ENCODE results near the gene MARCHF6. TPM values are rescaled to one million over a fixed set of nuclear protein-coding genes. Genes with fewer than 3 reads are reported as not detected.
"Not testable (repeated sequence)": the region's sequence is repeated elsewhere in the genome, so short reads cannot be mapped to it uniquely, and the experiment has no call there.

The MARCHF6 gene
- polyA plus RNA-seq, 1 of the 3 experiments (the other 2 are of a cell fraction) = 52.4 TPM

DNA sequence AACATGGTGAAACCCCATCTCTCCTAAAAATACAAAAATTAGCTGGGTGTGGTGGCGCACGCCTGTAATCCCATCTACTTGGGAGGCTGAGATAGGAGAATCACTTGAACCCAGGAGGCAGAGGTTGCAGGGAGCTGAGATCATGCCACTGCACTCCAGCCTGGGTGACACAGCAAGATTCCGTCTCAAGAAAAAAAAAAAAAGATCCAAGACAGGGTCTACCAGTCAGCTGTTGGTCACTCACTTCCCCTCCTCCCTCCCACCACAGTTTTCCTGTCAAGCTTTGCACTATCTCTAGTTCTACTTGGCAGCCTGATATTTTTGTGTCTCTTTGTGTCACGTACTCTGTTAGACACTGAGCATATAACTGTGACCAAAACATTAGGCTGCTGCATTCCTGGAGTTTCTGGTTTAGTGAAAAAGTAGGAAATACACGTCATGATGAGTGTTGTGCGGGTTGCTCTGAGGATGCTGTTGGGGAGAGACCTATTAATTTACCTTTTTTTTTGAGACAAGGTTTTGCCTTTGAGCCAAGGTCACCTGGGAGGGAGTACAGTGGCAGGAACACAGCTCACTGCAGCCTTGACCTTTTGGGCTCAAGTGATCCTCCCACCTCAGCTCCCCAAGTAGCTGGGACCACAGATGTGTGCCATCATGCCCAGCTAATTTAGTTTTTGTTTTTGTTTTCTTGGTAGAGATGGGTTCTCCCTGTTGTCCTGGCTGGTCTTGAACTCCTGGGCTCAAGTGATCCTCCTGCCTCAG lies 39.3 kb downstream of the MARCHF6 start:
- H3K79me2 ChIP-seq (ENCODE audit: insufficient read depth) = peaks cover 45% of the 10 kb centered on the region
- POLR2A ChIA-PET; H3K9ac ChIP-seq; H3K9me2 ChIP-seq; DNase-seq; H3K9me3 ChIP-seq; H3K27me3 ChIP-seq (ENCODE audit: insufficient read depth); H2AFZ ChIP-seq (ENCODE audit: low read depth); H3K4me3 ChIP-seq (ENCODE audit: low read depth in 2 of 2, low read length in 1 of 2); H4K20me1 ChIP-seq (ENCODE audit: insufficient read depth); H3K4me1 ChIP-seq (ENCODE audit: control insufficient read depth in 1 of 2, insufficient read depth in 2 of 2, low read depth in 1 of 2, low read length in 1 of 2): not testable (repeated sequence)
- H3K36me3 ChIP-seq (replicated peaks in 1 of 2; ENCODE audit: control insufficient read depth in 1 of 2, insufficient read depth in 2 of 2, low read length in 1 of 2) = peaks cover 76 to 86% of the 10 kb centered on the region in 2 experiments
- CTCF ChIA-PET = interaction anchor here (1.2 to 2.0 kb wide), 2 partner anchors 31 to 108 kb away, joined by 5 to 7 read pairs; no protein-coding TSS in a partner anchor
- peak; percentile 4; the same call in 1 of the 2 replicates for TF ChIP-seq FOSL2 (IDR thresholded peaks at IDR 0.05; ENCODE audit: borderline replicate concordance, low read depth)
- H3F3A ChIP-seq (replicated peaks; ENCODE audit: insufficient read depth) = peaks cover 26% of the 10 kb centered on the region
- peak overlapping the region; percentile 41; the same call in 1 of the 2 replicates for H3K4me2 ChIP-seq
- H3K27ac ChIP-seq (ENCODE audit: low read depth in 2 of 2, low read length in 1 of 2) = peak overlapping the region in 1 of 2 experiments; percentile 66; a peak in 2 of 4 replicates
- WGBS (ENCODE audit: low lambda C conversion rate) = 85% methylated on average over 6 of the region's 6 CpGs

DNA sequence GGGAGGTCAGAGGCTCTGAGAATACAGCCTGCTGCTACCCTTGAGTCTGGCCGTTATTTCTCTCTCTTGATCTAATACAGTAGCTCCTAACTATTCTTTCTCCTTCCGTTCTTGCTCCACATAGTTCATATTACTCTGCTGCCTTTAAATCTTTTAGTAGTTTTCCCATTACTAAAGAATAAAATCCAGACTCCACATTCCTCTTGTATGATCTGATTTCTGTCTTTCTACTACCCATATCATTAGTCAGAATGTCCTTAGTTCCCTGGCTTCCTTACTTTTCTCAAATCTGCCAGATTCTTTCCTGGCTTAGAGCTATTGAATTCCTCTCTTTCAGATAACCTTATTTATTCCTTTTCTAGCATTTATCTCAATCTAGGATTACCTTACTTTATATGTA lies 40.0 kb downstream of the MARCHF6 start:
- DNase-seq = no peak
- ChIA-PET CTCF (interaction anchor here (1.2 to 2.0 kb wide), 4 partner anchors 31 to 308 kb away, joined by 3 to 7 read pairs (median 5); no protein-coding TSS in a partner anchor), POLR2A (no interaction called here)
- no peaks in the 10 kb centered on the region for H4K20me1 ChIP-seq (ENCODE audit: insufficient read depth)
- H3K4me1 ChIP-seq (ENCODE audit: control insufficient read depth in 1 of 2, insufficient read depth in 2 of 2, low read depth in 1 of 2, low read length in 1 of 2) = no peaks in the 10 kb centered on the region
- H3K4me2 ChIP-seq = peak overlapping the region; percentile 41; the same call in 1 of the 2 replicates
- no peak overlapping the region; a peak in 1 of 4 replicates for H3K4me3 ChIP-seq (ENCODE audit: low read depth in 2 of 2, low read length in 1 of 2)
- H3K79me2 ChIP-seq (ENCODE audit: insufficient read depth) = peaks cover 39% of the 10 kb centered on the region
- H3K9me2 ChIP-seq = no peaks in the 10 kb centered on the region
- no peaks in the 10 kb centered on the region for H3K27me3 ChIP-seq (ENCODE audit: insufficient read depth)
- TF ChIP-seq, protein P1, sequence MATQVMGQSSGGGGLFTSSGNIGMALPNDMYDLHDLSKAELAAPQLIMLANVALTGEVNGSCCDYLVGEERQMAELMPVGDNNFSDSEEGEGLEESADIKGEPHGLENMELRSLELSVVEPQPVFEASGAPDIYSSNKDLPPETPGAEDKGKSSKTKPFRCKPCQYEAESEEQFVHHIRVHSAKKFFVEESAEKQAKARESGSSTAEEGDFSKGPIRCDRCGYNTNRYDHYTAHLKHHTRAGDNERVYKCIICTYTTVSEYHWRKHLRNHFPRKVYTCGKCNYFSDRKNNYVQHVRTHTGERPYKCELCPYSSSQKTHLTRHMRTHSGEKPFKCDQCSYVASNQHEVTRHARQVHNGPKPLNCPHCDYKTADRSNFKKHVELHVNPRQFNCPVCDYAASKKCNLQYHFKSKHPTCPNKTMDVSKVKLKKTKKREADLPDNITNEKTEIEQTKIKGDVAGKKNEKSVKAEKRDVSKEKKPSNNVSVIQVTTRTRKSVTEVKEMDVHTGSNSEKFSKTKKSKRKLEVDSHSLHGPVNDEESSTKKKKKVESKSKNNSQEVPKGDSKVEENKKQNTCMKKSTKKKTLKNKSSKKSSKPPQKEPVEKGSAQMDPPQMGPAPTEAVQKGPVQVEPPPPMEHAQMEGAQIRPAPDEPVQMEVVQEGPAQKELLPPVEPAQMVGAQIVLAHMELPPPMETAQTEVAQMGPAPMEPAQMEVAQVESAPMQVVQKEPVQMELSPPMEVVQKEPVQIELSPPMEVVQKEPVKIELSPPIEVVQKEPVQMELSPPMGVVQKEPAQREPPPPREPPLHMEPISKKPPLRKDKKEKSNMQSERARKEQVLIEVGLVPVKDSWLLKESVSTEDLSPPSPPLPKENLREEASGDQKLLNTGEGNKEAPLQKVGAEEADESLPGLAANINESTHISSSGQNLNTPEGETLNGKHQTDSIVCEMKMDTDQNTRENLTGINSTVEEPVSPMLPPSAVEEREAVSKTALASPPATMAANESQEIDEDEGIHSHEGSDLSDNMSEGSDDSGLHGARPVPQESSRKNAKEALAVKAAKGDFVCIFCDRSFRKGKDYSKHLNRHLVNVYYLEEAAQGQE (IDR thresholded peaks at IDR 0.05; ENCODE audit: low read depth, low read length) = no peak
- TF ChIP-seq, protein P2, sequence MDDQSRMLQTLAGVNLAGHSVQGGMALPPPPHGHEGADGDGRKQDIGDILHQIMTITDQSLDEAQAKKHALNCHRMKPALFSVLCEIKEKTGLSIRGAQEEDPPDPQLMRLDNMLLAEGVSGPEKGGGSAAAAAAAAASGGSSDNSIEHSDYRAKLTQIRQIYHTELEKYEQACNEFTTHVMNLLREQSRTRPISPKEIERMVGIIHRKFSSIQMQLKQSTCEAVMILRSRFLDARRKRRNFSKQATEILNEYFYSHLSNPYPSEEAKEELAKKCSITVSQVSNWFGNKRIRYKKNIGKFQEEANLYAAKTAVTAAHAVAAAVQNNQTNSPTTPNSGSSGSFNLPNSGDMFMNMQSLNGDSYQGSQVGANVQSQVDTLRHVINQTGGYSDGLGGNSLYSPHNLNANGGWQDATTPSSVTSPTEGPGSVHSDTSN (IDR thresholded peaks at IDR 0.05) = peak; percentile 34; the same call in 1 of the 2 replicates
- TF ChIP-seq TCF12 (IDR thresholded peaks at IDR 0.05) (peak; percentile 31; the same call in 1 of the 2 replicates), RXRA (IDR thresholded peaks at IDR 0.05; ENCODE audit: borderline replicate concordance, low read depth) (no peak)
- H3K9ac ChIP-seq = no peak overlapping the region
- H3F3A ChIP-seq (replicated peaks; ENCODE audit: insufficient read depth) = peaks cover 26% of the 10 kb centered on the region
- WGBS (ENCODE audit: low lambda C conversion rate) = 74% methylated on average over 2 of the region's 2 CpGs
- H2AFZ ChIP-seq (ENCODE audit: low read depth) = no peak overlapping the region
- H3K27ac ChIP-seq (ENCODE audit: low read depth in 2 of 2, low read length in 1 of 2) = peak overlapping the region in 1 of 2 experiments; percentile 66; a peak in 2 of 4 replicates
- no peaks in the 10 kb centered on the region for H3K9me3 ChIP-seq
- peaks cover 76 to 80% of the 10 kb centered on the region in 2 experiments for H3K36me3 ChIP-seq (replicated peaks in 1 of 2; ENCODE audit: control insufficient read depth in 1 of 2, insufficient read depth in 2 of 2, low read length in 1 of 2)

Data from SK-N-SH (cell line).